Fibroblast of lung (primary cell): ENCODE data around the gene B4GALT7.

Source experiments
- CTCF ChIP-seq, 2 donors: IDR thresholded peaks in 1 of 2; conservative IDR thresholded peaks in 1 of 2; 1 replicate in 1 of 2; 2 replicates in 1 of 2; pipeline ENCODE4 v1.5.1; 2011 to 2012; ENCODE audit warnings: low read length in 2 of 2, control low read depth in 1 of 2, inconsistent platforms in 1 of 2, low read depth in 1 of 2, mild to moderate bottlenecking in 1 of 2
- EZH2 ChIP-seq: IDR thresholded peaks from 2 replicates; pipeline ENCODE4 v1.5.1; 2012; ENCODE audit warnings: low read length, control low read depth, mild to moderate bottlenecking; ENCODE audit errors: missing control alignments

DNA sequence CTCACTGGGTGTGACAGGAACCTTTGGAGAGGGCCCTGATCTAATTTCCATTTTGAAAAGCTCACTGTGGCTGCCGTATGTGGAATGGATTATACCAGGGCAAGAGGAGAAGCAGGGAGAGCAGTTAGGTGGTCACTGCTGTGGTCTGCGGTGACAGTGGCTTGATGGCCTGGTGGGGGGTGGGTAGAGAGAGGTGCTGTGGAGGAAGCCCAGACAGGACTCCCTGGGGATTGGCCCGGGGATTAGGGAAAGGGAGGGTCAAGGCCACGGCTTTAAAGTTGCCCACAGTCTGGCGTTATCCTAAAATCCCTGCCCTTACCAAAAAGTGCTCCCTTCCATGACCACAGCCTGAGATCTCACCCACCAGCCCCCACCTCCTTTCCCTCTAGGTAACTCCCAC lies 4.7 kb downstream of the B4GALT7 start:
- TF ChIP-seq CTCF (conservative IDR thresholded peaks at IDR 0.05 in 1 of 2, IDR thresholded peaks at IDR 0.05 in 1 of 2; ENCODE audit: low read depth in 1 of 2, low read length in 2 of 2) (no peak), EZH2 (no peak)
